A549 (cell line): ENCODE data around the gene FCMR. TPM values are rescaled to one million over a fixed set of nuclear protein-coding genes. Genes with fewer than 3 reads are reported as not detected.
A peak's percentile ranks its signal among the peaks of the same experiment; 100 is the strongest.

ENCODE experiments used
- ATAC-seq, 2 experiments: fragments of 200-7000 bp in 1 of 2; fragments of >200 bp in 1 of 2; cut with Nextera tagmentation in 1 of 2; cut with Tn5 transposase in 1 of 2; 3 replicates each; pipeline versions ENCODE4 v1.8.0 to v1.9.1; 2018 to 2020; ENCODE audit warnings: mild to moderate bottlenecking in 1 of 2, moderate library complexity in 1 of 2
- CTCF ChIA-PET: fragments of 300-600 bp; sonication (Branson Sonifier 250); formaldehyde crosslinking; extraction: SDS; loops from one replicate; lab custom pipeline; 2021; ENCODE audit warnings: antibody characterized with exemption, inconsistent platforms; lab: Yijun Ruan, JAX
- POLR2A ChIA-PET: fragments of 350-600 bp; formaldehyde crosslinking; extraction: SDS; loops from one replicate; lab custom pipeline; 2021; ENCODE audit warnings: antibody characterized with exemption, inconsistent platforms; lab: Yijun Ruan, JAX
- DNase-seq, 2 experiments: peaks; one replicate each; pipeline versions ENCODE4 v3.0.0 to v3.0.0-alpha.2; 2011 to 2016; ENCODE audit warnings: low read depth in 1 of 2, low spot score in 1 of 2
- FAIRE-seq: peaks from 2 replicates; lab custom pipeline; 2011; peaks lifted over from hg19 to GRCh38; lab: Jason Lieb, UNC
- H3K27ac ChIP-seq, 2 experiments: fragments of >200 bp; sonication (Bioruptor Twin); formaldehyde crosslinking; 3 replicates each; pipeline ENCODE4 v1.5.1; 2016 to 2017
- H3K4me1 ChIP-seq: fragments of >200 bp; sonication (Bioruptor Twin); formaldehyde crosslinking; 3 replicates; pipeline ENCODE4 v1.6.1; 2016
- H3K4me2 ChIP-seq: fragments of >200 bp; sonication (Bioruptor Twin); formaldehyde crosslinking; 3 replicates; pipeline ENCODE4 v1.6.1; 2016
- H3K4me3 ChIP-seq: fragments of >200 bp; sonication (Bioruptor Twin); formaldehyde crosslinking; 3 replicates; pipeline ENCODE4 v1.5.1; 2016
- H3K9me3 ChIP-seq: fragments of >200 bp; sonication (Bioruptor Twin); formaldehyde crosslinking; 3 replicates; pipeline ENCODE4 v1.6.1; 2016
- CHD2 ChIP-seq: fragments of 150-350 bp; IDR thresholded peaks from 2 replicates; pipeline ENCODE4 v1.6.1; 2014; ENCODE audit warnings: low read length; ENCODE audit not compliant: partially characterized antibody
- EHF ChIP-seq: fragments of 250-450 bp; sonication (Bioruptor Pico); IDR thresholded peaks from 2 replicates; pipeline ENCODE4 v1.5.0; 2020; ENCODE audit warnings: mild to moderate bottlenecking
- EHMT2 ChIP-seq: fragments of 200-600 bp; sonication (generic); IDR thresholded peaks from 2 replicates; pipeline ENCODE4 v1.6.1; 2016; ENCODE audit warnings: antibody characterized with exemption, low read depth, mild to moderate bottlenecking, moderate library complexity
- EP300 ChIP-seq, 2 experiments: fragments of >200 bp; sonication (Bioruptor Twin); formaldehyde crosslinking; IDR thresholded peaks; 2 replicates in 1 of 2; 3 replicates in 1 of 2; pipeline ENCODE4 v1.6.1; 2016 to 2017
- ESRRA ChIP-seq: fragments of 150-350 bp; IDR thresholded peaks from 2 replicates; pipeline ENCODE4 v1.6.1; 2014; ENCODE audit warnings: mild to moderate bottlenecking, low read length, borderline replicate concordance
- FOSL2 ChIP-seq, 2 experiments: fragments of 450-650 bp in 1 of 2; fragments of >200 bp in 1 of 2; sonication (Bioruptor Twin) in 1 of 2; formaldehyde crosslinking; IDR thresholded peaks; 2 replicates each; pipeline versions ENCODE4 v1.5.0 to v1.6.1; 2016 to 2020; ENCODE audit warnings: mild to moderate bottlenecking in 1 of 2, moderate library complexity in 1 of 2
- GATA3 ChIP-seq: IDR thresholded peaks from 2 replicates; pipeline ENCODE4 v1.6.1; 2012; ENCODE audit warnings: borderline replicate concordance
- HDAC2 ChIP-seq: fragments of 200-600 bp; sonication (generic); IDR thresholded peaks from 2 replicates; pipeline ENCODE4 v1.6.1; 2016
- JUN ChIP-seq, 2 experiments: fragments of >200 bp; sonication (Bioruptor Twin); formaldehyde crosslinking; IDR thresholded peaks; 2 replicates in 1 of 2; 3 replicates in 1 of 2; pipeline ENCODE4 v1.6.1; 2016 to 2017
- MAFK ChIP-seq: fragments of 450-650 bp; IDR thresholded peaks from 2 replicates; pipeline ENCODE4 v1.6.1; 2014; ENCODE audit not compliant: partially characterized antibody
- MAZ ChIP-seq: fragments of 150-350 bp; IDR thresholded peaks from 2 replicates; pipeline ENCODE4 v1.6.1; 2014; ENCODE audit warnings: antibody characterized with exemption, low read depth, low read length, borderline replicate concordance
- NFE2L2 ChIP-seq: fragments of 150-350 bp; conservative IDR thresholded peaks from 2 replicates; pipeline ENCODE4 v1.6.1; 2014; ENCODE audit warnings: low read length
- NR3C1 ChIP-seq: fragments of >200 bp; sonication (Bioruptor Twin); formaldehyde crosslinking; IDR thresholded peaks from 3 replicates; pipeline ENCODE4 v1.6.1; 2017
- POLR2A ChIP-seq: IDR thresholded peaks from 2 replicates; pipeline ENCODE4 v1.6.1; 2012; ENCODE audit warnings: mild to moderate bottlenecking, low read length
- RNF2 ChIP-seq: fragments of 200-600 bp; sonication (generic); IDR thresholded peaks from 2 replicates; pipeline ENCODE4 v1.6.1; 2016; ENCODE audit warnings: low read depth, mild to moderate bottlenecking, antibody characterized with exemption, moderate library complexity, borderline replicate concordance
- SREBF2 ChIP-seq: fragments of 450-650 bp; IDR thresholded peaks from 2 replicates; pipeline ENCODE4 v1.6.1; 2014; ENCODE audit warnings: mild to moderate bottlenecking, moderate library complexity
- ZFP36 ChIP-seq: fragments of 450-650 bp; IDR thresholded peaks from 2 replicates; pipeline ENCODE4 v1.6.1; 2014; ENCODE audit warnings: borderline replicate concordance; ENCODE audit not compliant: partially characterized antibody
- WGBS: methylation state at CpG from one replicate; pipeline ENCODE4 v1.1.6; 2017; ENCODE audit errors: missing lambda C conversion rate; 5-methylcytosine and 5-hydroxymethylcytosine counted together
- polyA plus RNA-seq, 4 experiments: library from polyadenylated mRNA; depleted of rRNA in 3 of 4; stranded (reverse); fragments of >200 nt; fragmentation: RNase III in 1 of 4; extraction: RNeasy Plus Mini Kit Qiagen cat#74134 plus additional on column Dnase treatment in 1 of 4; gene quantifications; 2 replicates in 3 of 4; 3 replicates in 1 of 4; pipeline ENCODE4 v1.2.3, GENCODE V29; 2011 to 2017
- TF ChIP-seq, protein P1 (sequence below): fragments of >200 bp; sonication (Bioruptor Twin); formaldehyde crosslinking; IDR thresholded peaks from 3 replicates; pipeline ENCODE4 v1.6.1; 2016
- TF ChIP-seq, protein P2 (sequence below): fragments of 200-600 bp; sonication (generic); IDR thresholded peaks from 2 replicates; pipeline ENCODE4 v1.6.1; 2016; ENCODE audit warnings: antibody characterized with exemption, mild to moderate bottlenecking, moderate library complexity

Gene FCMR
- polyA plus RNA-seq, 2 of the 4 experiments (the other 2 are of a cell fraction), result 0.19 to 0.93 TPM

- Histone ChIP-seq H3K4me2 (no peak overlapping the region), H3K4me1 (peaks cover 38% of the 10 kb centered on the region), H3K4me3 (no peak overlapping the region), H3K27ac (no peak overlapping the region), H3K9me3 (no peaks in the 10 kb centered on the region)
- POLR2A ChIA-PET, result no interaction called here
- WGBS, result 76% methylated on average over 6 of the region's 6 CpGs
- no peak for TF ChIP-seq SREBF2
- no peak for TF ChIP-seq JUN (IDR thresholded peaks at IDR 0.05)
- TF ChIP-seq, protein P1, sequence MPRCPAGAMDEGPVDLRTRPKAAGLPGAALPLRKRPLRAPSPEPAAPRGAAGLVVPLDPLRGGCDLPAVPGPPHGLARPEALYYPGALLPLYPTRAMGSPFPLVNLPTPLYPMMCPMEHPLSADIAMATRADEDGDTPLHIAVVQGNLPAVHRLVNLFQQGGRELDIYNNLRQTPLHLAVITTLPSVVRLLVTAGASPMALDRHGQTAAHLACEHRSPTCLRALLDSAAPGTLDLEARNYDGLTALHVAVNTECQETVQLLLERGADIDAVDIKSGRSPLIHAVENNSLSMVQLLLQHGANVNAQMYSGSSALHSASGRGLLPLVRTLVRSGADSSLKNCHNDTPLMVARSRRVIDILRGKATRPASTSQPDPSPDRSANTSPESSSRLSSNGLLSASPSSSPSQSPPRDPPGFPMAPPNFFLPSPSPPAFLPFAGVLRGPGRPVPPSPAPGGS, result no peak
- no peak for TF ChIP-seq HDAC2
- TF ChIP-seq, protein P2, sequence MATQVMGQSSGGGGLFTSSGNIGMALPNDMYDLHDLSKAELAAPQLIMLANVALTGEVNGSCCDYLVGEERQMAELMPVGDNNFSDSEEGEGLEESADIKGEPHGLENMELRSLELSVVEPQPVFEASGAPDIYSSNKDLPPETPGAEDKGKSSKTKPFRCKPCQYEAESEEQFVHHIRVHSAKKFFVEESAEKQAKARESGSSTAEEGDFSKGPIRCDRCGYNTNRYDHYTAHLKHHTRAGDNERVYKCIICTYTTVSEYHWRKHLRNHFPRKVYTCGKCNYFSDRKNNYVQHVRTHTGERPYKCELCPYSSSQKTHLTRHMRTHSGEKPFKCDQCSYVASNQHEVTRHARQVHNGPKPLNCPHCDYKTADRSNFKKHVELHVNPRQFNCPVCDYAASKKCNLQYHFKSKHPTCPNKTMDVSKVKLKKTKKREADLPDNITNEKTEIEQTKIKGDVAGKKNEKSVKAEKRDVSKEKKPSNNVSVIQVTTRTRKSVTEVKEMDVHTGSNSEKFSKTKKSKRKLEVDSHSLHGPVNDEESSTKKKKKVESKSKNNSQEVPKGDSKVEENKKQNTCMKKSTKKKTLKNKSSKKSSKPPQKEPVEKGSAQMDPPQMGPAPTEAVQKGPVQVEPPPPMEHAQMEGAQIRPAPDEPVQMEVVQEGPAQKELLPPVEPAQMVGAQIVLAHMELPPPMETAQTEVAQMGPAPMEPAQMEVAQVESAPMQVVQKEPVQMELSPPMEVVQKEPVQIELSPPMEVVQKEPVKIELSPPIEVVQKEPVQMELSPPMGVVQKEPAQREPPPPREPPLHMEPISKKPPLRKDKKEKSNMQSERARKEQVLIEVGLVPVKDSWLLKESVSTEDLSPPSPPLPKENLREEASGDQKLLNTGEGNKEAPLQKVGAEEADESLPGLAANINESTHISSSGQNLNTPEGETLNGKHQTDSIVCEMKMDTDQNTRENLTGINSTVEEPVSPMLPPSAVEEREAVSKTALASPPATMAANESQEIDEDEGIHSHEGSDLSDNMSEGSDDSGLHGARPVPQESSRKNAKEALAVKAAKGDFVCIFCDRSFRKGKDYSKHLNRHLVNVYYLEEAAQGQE, result no peak
- TF ChIP-seq ZFP36, result no peak
- no peak for TF ChIP-seq NFE2L2
- no peak for TF ChIP-seq EHMT2
- no peak for DNase-seq
- ATAC-seq, result no peak
- CTCF ChIA-PET, result interaction anchor here (0.6 to 1.7 kb wide), 3 partner anchors 10 to 176 kb away, joined by 3 to 4 read pairs (median 4); no protein-coding TSS in a partner anchor
- FAIRE-seq, result no peak
Measured at GRCh38 chr1:206901944-206902343, 19.8 kb downstream of the FCMR start.

DNA sequence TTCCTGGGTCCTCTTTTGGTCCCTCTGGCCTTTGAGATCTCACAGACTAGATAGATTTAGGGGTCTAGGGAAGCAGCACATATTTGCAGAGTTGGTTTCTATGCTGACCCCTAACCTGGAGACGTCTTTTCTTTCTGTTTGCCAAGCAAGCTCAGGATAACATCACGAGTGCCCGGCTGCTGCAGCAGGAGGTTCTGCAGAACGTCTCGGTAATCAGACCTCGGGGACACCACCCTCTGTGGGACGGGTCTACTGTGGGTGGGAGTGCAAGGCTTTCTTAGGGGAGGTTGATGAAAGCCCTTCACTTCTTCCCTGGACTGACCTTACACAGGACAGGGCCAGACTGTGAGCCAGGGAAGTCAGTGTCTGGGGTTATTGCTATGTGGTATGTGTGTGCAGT, 21.6 kb downstream of the FCMR start:
- 78% methylated on average over 7 of the region's 7 CpGs for WGBS
- ATAC-seq (no peak), FAIRE-seq (no peak)
- H3K27ac ChIP-seq, result peak overlapping the region in 1 of 2 experiments; percentile 74; a peak in 2 of 6 replicates
- TF ChIP-seq NR3C1 (no peak), MAZ (no peak), FOSL2 (IDR thresholded peaks at IDR 0.05) (no peak), FOSL2 (CRISPR knock-in tag; IDR thresholded peaks at IDR 0.05) (no peak), GATA3 (no peak), MAFK (no peak), HDAC2 (no peak)
- TF ChIP-seq, all 56 proteins: peak for 0
- no peak overlapping the region for H3K4me3 ChIP-seq
- no peaks in the 10 kb centered on the region for H3K9me3 ChIP-seq
- H3K4me1 ChIP-seq, result peaks cover 45% of the 10 kb centered on the region
- DNase-seq, result no peak
- CTCF ChIA-PET, result interaction anchor here (1.2 to 8.9 kb wide), 4 partner anchors 9 to 32 kb away, joined by 3 to 67 read pairs (median 11); partner anchors contain the start of gene FCMR
- POLR2A ChIA-PET, result no interaction called here
- H3K4me2 ChIP-seq, result no peak overlapping the region

- POLR2A ChIA-PET, result no interaction called here
- FAIRE-seq, result no peak
- H3K4me3 ChIP-seq, result no peak overlapping the region
Measured at GRCh38 chr1:206899717-206900116, 22.0 kb downstream of the FCMR start.

GRCh38 chr1:206898915-206899431, 22.8 kb downstream of the FCMR start:
- peak overlapping the region; percentile 46 to 74; a peak in 5 of 6 replicates for H3K27ac ChIP-seq
- no peaks in the 10 kb centered on the region for H3K9me3 ChIP-seq
- POLR2A ChIA-PET, result no interaction called here
- CTCF ChIA-PET, result interaction anchor here (1.3 to 8.9 kb wide), 3 partner anchors 9 to 14 kb away, joined by 3 to 67 read pairs (median 19); no protein-coding TSS in a partner anchor
- peaks cover 42% of the 10 kb centered on the region for H3K4me1 ChIP-seq
- DNase-seq (no peak), FAIRE-seq (no peak), ATAC-seq (no peak)
- H3K4me2 ChIP-seq, result peak overlapping the region; percentile 63
- no peak overlapping the region for H3K4me3 ChIP-seq
- WGBS, result 84% methylated on average over 13 of the region's 13 CpGs
- TF ChIP-seq EHF (CRISPR knock-in tag) (no peak), SREBF2 (no peak), MAZ (no peak), JUN (IDR thresholded peaks at IDR 0.05) (no peak), POLR2A (no peak), RNF2 (no peak), ESRRA (no peak)
- TF ChIP-seq, protein P1, result no peak
- TF ChIP-seq, protein P2, result no peak

More at GRCh38 chr1:206899717-206900116, 22.0 kb downstream of the FCMR start:
- Histone ChIP-seq H3K9me3 (no peaks in the 10 kb centered on the region), H3K27ac (peak overlapping the region in 1 of 2 experiments; percentile 74; a peak in 2 of 6 replicates)
- CTCF ChIA-PET, result interaction anchor here (1.4 to 8.9 kb wide), 3 partner anchors 10 to 22 kb away, joined by 3 to 67 read pairs (median 19); partner anchors contain the start of gene FCMR
- no peak for ATAC-seq
- no peak for TF ChIP-seq CHD2
- TF ChIP-seq EP300 (IDR thresholded peaks at IDR 0.05), result no peak
- TF ChIP-seq, all 56 proteins: peak for 0
- Histone ChIP-seq H3K4me2 (no peak overlapping the region), H3K4me1 (peaks cover 44% of the 10 kb centered on the region)
- WGBS, result 73% methylated on average over 5 of the region's 5 CpGs
- no peak for DNase-seq
